ENCODE measurements around the gene PPM1M.
A peak's percentile ranks its signal among the peaks of the same experiment; 100 is the strongest.

The PPM1M gene

GRCh38 chr3:52221563-52222318, 23.8 kb upstream of the PPM1M start:
- TF ChIP-seq EGR2 (tag by site-specific recombination; IDR thresholded peaks at IDR 0.05; ENCODE audit: low read depth) (peak; percentile 28; the same call in 1 of the 2 replicates), ZFHX2 (tag by site-specific recombination; conservative IDR thresholded peaks at IDR 0.05) (peak; percentile 46), ZNF302 (tag by site-specific recombination; IDR thresholded peaks at IDR 0.05; ENCODE audit: low read depth) (no peak)
- CTCF ChIA-PET = interaction anchor here (0.6 to 8.1 kb wide), 13 partner anchors 9 to 233 kb away, joined by 3 to 95 read pairs (median 4); no protein-coding TSS in a partner anchor
- Histone ChIP-seq H3K36me3 (ENCODE audit: control insufficient read depth in 2 of 2, insufficient read depth in 1 of 2, low read length in 2 of 2) (no peaks in the 10 kb centered on the region), H3K9me3 (ENCODE audit: control insufficient read depth, insufficient read depth, low read depth, low read length) (no peaks in the 10 kb centered on the region), H3K4me1 (ENCODE audit: control insufficient read depth, insufficient read depth, low read length) (no peaks in the 10 kb centered on the region), H3K4me3 (ENCODE audit: low read depth, low read length) (no peak overlapping the region), H3K27ac (ENCODE audit: extremely low read depth, low read depth, low read length) (no peak overlapping the region)
- POLR2A ChIA-PET = interaction anchor here (0.5 to 1.2 kb wide), 2 partner anchors 10 to 174 kb away, joined by 3 to 5 read pairs; no protein-coding TSS in a partner anchor

- H3K36me3 ChIP-seq (ENCODE audit: control insufficient read depth in 2 of 2, insufficient read depth in 1 of 2, low read length in 2 of 2) = no peaks in the 10 kb centered on the region
- no peaks in the 10 kb centered on the region for H3K4me1 ChIP-seq (ENCODE audit: control insufficient read depth, insufficient read depth, low read length)
- H3K27ac ChIP-seq (ENCODE audit: extremely low read depth, low read depth, low read length) = no peak overlapping the region
- ChIA-PET CTCF (interaction anchor here (0.6 to 8.1 kb wide), 7 partner anchors 9 to 225 kb away, joined by 3 to 95 read pairs (median 3); no protein-coding TSS in a partner anchor), POLR2A (interaction anchor here (0.5 to 0.6 kb wide), 2 partner anchors 20 to 173 kb away, joined by 3 to 5 read pairs; no protein-coding TSS in a partner anchor)
- no peak overlapping the region for H3K4me3 ChIP-seq (ENCODE audit: low read depth, low read length)
- no peaks in the 10 kb centered on the region for H3K9me3 ChIP-seq (ENCODE audit: control insufficient read depth, insufficient read depth, low read depth, low read length)
- TF ChIP-seq ZNF112 (tag by site-specific recombination; IDR thresholded peaks at IDR 0.05) (no peak), PRDM1 (tag by site-specific recombination; IDR thresholded peaks at IDR 0.05) (no peak), ZNF274 (IDR thresholded peaks at IDR 0.05; ENCODE audit: low read length) (no peak), ZNF274 (tag by site-specific recombination; IDR thresholded peaks at IDR 0.05; ENCODE audit: borderline replicate concordance) (no peak), ZNF449 (tag by site-specific recombination; IDR thresholded peaks at IDR 0.05) (no peak), ZNF398 (tag by site-specific recombination; IDR thresholded peaks at IDR 0.05) (no peak), ZSCAN30 (tag by site-specific recombination; IDR thresholded peaks at IDR 0.05) (no peak), ZNF280C (tag by site-specific recombination; IDR thresholded peaks at IDR 0.05) (no peak), ZNF549 (tag by site-specific recombination; IDR thresholded peaks at IDR 0.05) (no peak), ZNF433 (tag by site-specific recombination; IDR thresholded peaks at IDR 0.05; ENCODE audit: low read depth) (no peak), IKZF3 (tag by site-specific recombination; IDR thresholded peaks at IDR 0.05) (no peak), ZNF664 (tag by site-specific recombination; IDR thresholded peaks at IDR 0.05) (no peak), KLF10 (tag by site-specific recombination; IDR thresholded peaks at IDR 0.05) (no peak), PBX3 (CRISPR knock-in tag; IDR thresholded peaks at IDR 0.05) (no peak), ZBTB6 (tag by site-specific recombination; IDR thresholded peaks at IDR 0.05) (no peak), ZNF585B (tag by site-specific recombination; IDR thresholded peaks at IDR 0.05) (no peak), ZNF324 (tag by site-specific recombination; IDR thresholded peaks at IDR 0.05) (no peak), ZEB2 (tag by site-specific recombination; IDR thresholded peaks at IDR 0.05) (no peak), ZSCAN4 (tag by site-specific recombination; IDR thresholded peaks at IDR 0.05) (no peak), ZNF777 (tag by site-specific recombination; IDR thresholded peaks at IDR 0.05; ENCODE audit: borderline replicate concordance) (no peak)
Observed at GRCh38 chr3:52222319-52223221, 23.0 kb upstream of the PPM1M start.

Data from HEK293 (cell line).